Keratinocyte (primary cell): ENCODE measurements around the gene RAD23B.

Source experiments
- EZH2 ChIP-seq: IDR thresholded peaks from one replicate; pipeline ENCODE4 v1.6.1; 2012; ENCODE audit warnings: inconsistent platforms, mild to moderate bottlenecking, low read length, moderate library complexity
- TF ChIP-seq, protein P1 (sequence below), 3 experiments: IDR thresholded peaks in 1 of 3; conservative IDR thresholded peaks in 1 of 3; optimal IDR thresholded peaks in 1 of 3; 2 replicates in 2 of 3; 3 replicates in 1 of 3; pipeline versions ENCODE3 to v1.5.1; 2011; ENCODE audit warnings: low read length in 3 of 3, mild to moderate bottlenecking in 3 of 3, moderate library complexity in 2 of 3, control low read depth in 1 of 3, inconsistent platforms in 1 of 3; ENCODE audit not compliant: insufficient read depth in 2 of 3; ENCODE audit errors: extremely low read depth in 1 of 3

DNA sequence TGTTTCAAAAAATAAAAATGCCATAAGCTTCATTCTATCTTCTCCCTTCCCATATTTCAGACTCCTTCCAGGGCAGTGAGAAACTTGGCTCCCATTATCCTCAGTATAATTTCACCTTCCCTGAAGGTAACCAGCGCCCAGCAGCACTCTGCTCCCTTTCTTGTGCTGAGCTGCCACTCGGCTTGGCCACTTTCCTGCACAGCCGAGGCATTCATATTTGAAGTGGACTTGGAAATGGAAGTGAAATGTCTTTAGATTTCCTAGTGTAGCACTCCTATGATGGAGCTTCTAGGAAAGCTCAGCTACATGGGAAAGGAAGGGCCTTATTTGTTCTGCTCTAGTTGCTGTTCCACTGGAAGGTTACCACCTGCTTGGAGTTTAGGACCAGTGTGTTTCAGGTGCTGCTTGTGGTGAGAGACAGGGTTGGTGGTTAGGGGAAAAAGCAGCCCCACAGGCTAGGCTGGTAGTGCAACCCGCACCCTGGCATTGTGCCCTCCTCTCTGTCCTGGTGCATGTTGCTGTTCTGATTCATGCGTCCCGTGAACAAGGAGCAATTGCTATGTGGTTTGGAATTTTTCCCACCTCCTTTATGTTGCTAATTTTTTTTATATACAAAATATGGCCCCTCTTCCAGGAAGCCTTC lies 53.8 kb downstream of the RAD23B start:
- TF ChIP-seq, protein P1, sequence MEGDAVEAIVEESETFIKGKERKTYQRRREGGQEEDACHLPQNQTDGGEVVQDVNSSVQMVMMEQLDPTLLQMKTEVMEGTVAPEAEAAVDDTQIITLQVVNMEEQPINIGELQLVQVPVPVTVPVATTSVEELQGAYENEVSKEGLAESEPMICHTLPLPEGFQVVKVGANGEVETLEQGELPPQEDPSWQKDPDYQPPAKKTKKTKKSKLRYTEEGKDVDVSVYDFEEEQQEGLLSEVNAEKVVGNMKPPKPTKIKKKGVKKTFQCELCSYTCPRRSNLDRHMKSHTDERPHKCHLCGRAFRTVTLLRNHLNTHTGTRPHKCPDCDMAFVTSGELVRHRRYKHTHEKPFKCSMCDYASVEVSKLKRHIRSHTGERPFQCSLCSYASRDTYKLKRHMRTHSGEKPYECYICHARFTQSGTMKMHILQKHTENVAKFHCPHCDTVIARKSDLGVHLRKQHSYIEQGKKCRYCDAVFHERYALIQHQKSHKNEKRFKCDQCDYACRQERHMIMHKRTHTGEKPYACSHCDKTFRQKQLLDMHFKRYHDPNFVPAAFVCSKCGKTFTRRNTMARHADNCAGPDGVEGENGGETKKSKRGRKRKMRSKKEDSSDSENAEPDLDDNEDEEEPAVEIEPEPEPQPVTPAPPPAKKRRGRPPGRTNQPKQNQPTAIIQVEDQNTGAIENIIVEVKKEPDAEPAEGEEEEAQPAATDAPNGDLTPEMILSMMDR (optimal IDR thresholded peaks at IDR 0.05 in 1 of 3, IDR thresholded peaks at IDR 0.05 in 1 of 3, conservative IDR thresholded peaks at IDR 0.05 in 1 of 3; ENCODE audit: extremely low read depth in 1 of 3, insufficient read depth in 2 of 3, low read length in 3 of 3) = no peak
- TF ChIP-seq EZH2 = no peak
